Tibial nerve (tissue), 4 donors: ENCODE measurements around the gene SELPLG. TPM values are rescaled to one million over a fixed set of nuclear protein-coding genes. Genes with fewer than 3 reads are reported as not detected.
"Not testable (repeated sequence)": the region's sequence is repeated elsewhere in the genome, so short reads cannot be mapped to it uniquely, and the experiment has no call there.

Experiments
- DNase-seq, 2 donors: peaks; one replicate each; pipeline ENCODE4 v3.0.0-alpha.2; 2019; ENCODE audit warnings: low spot score in 2 of 2
- H3K27ac ChIP-seq, 4 donors: fragments of 200-600 bp; sonication (generic) in 3 of 4; one replicate each; pipeline ENCODE4 v1.5.1; 2017 to 2019; ENCODE audit warnings: mild to moderate bottlenecking in 1 of 4
- H3K27me3 ChIP-seq, 2 donors: fragments of 200-600 bp; sonication (generic) in 1 of 2; one replicate each; pipeline versions ENCODE4 v1.5.1 to v1.6.0; 2017 to 2019
- H3K36me3 ChIP-seq, 3 donors: fragments of 200-600 bp; sonication (generic); one replicate each; pipeline ENCODE4 v1.5.1; 2018 to 2019
- H3K4me1 ChIP-seq, 4 donors: fragments of 200-600 bp; sonication (generic) in 3 of 4; one replicate each; pipeline ENCODE4 v1.5.1; 2017 to 2019
- H3K4me3 ChIP-seq, 4 donors: fragments of 200-600 bp; sonication (generic) in 3 of 4; one replicate each; pipeline ENCODE4 v1.5.1; 2017 to 2019; ENCODE audit warnings: mild to moderate bottlenecking in 1 of 4, moderate library complexity in 1 of 4
- H3K9me3 ChIP-seq, 4 donors: fragments of 200-600 bp; sonication (generic) in 3 of 4; one replicate each; pipeline ENCODE4 v1.5.1; 2017 to 2019
- CTCF ChIP-seq, 5 experiments: fragments of 200-600 bp in 3 of 5; fragments of 450-650 bp in 2 of 5; sonication (generic) in 3 of 5; IDR thresholded peaks; one replicate each; pipeline ENCODE4 v1.5.1; 2016 to 2019; ENCODE audit warnings: antibody characterized with exemption in 5 of 5, mild to moderate bottlenecking in 3 of 5, moderate library complexity in 2 of 5
- EP300 ChIP-seq, 2 donors: sonication (generic); formaldehyde crosslinking; IDR thresholded peaks; one replicate each; pipeline ENCODE4 v1.6.1; 2017; ENCODE audit warnings: antibody characterized with exemption in 2 of 2, mild to moderate bottlenecking in 1 of 2
- POLR2A ChIP-seq, 2 donors: fragments of 450-650 bp; IDR thresholded peaks; one replicate each; pipeline ENCODE4 v1.6.1; 2017; ENCODE audit warnings: antibody characterized with exemption in 2 of 2, mild to moderate bottlenecking in 2 of 2, moderate library complexity in 2 of 2
- WGBS, 2 donors: methylation state at CpG; one replicate each; pipeline ENCODE4 v1.1.5; 2018; 5-methylcytosine and 5-hydroxymethylcytosine counted together
- total RNA-seq, 4 donors: library from RNA; depleted of rRNA; stranded (reverse); fragments of >200 nt; gene quantifications; one replicate each; pipeline ENCODE4 v1.1.0, GENCODE V29; 2016

The SELPLG gene
- total RNA-seq, 4 donors from 2014 or later = 4.5 to 15.1 (median 9.2) TPM

DNA sequence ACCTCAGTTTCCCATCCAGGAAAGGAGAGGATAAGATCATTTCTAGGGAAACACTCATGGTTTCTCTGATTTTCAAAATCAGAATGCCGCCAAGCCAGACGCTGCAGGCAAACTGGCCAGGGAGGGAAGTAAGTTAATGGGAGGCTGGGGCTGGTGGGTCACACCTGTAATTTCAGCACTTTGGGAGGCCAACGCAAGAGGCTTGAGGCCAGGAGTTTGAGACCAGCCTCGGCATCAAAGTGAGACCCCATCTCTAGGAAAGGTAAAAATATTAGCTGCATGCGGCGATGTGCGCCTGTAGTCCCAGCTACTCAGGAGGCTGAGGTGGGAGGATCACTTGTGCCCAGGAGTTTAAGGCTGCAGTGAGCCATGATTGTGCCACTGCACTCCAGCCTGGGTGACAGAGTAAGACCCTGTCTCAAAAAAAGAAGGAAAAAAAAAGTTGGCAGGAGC is 587 bp downstream of the SELPLG start:
- Histone ChIP-seq H3K27ac (peak overlapping the region in 3 of 4 donors; percentile 54 to 83 (median 74)), H3K4me1 (peaks cover 0 to 57% (median 53%) of the 10 kb centered on the region in 4 donors), H3K9me3 (no peaks in the 10 kb centered on the region), H3K36me3 (no peaks in the 10 kb centered on the region), H3K4me3 (peak overlapping the region in 2 of 4 donors; percentile 40 to 41), H3K27me3 (no peaks in the 10 kb centered on the region)
- WGBS, 2 donors = 89 to 91% methylated on average over 7 of the region's 7 CpGs
- DNase-seq = no peak
- TF ChIP-seq CTCF (IDR thresholded peaks at IDR 0.05) = no peak
- TF ChIP-seq POLR2A (IDR thresholded peaks at IDR 0.05) = no peak
- no peak for TF ChIP-seq EP300 (IDR thresholded peaks at IDR 0.05)

DNA sequence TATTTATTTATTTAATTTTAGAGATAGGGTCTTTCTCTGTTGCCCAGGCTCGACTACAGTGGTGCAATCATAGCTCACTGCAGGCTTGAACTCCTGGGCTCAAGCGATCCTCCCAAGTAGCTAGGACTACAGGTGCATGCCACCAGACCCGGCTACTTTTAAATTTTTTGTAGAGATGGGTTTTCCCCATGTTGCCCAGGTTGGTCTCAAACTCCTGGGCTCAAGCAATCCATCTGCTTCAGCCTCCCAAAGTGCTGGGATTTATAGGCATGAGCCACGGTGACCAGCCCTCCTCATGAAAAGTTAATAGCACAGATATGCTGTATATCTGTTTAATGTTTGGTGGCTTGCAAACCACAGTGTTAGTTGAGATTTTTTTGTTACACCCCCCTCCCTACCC is 2.4 kb downstream of the SELPLG start:
- H3K27ac ChIP-seq, H3K36me3 ChIP-seq, H3K9me3 ChIP-seq, H3K4me3 ChIP-seq, H3K27me3 ChIP-seq, DNase-seq: not testable (repeated sequence)
- H3K4me1 ChIP-seq = peaks cover 0 to 55% (median 41%) of the 10 kb centered on the region in 4 donors
- 88 to 94% methylated on average over 4 of the region's 4 CpGs for WGBS, 2 donors

GRCh38 chr12:108630481-108631207 is 3.0 kb downstream of the SELPLG start:
- Histone ChIP-seq H3K4me3 (no peak overlapping the region), H3K36me3 (no peaks in the 10 kb centered on the region), H3K4me1 (peaks cover 0 to 49% (median 36%) of the 10 kb centered on the region in 4 donors), H3K27me3 (no peaks in the 10 kb centered on the region), H3K9me3 (no peaks in the 10 kb centered on the region), H3K27ac (peak overlapping the region in 3 of 4 donors; percentile 32 to 64 (median 60))
- DNase-seq = no peak
- TF ChIP-seq POLR2A (IDR thresholded peaks at IDR 0.05) = no peak
- no peak for TF ChIP-seq CTCF (IDR thresholded peaks at IDR 0.05)
- no peak for TF ChIP-seq EP300 (IDR thresholded peaks at IDR 0.05)
- WGBS, 2 donors = 60 to 65% methylated on average over 9 of the region's 9 CpGs

- no peak overlapping the region for H3K4me3 ChIP-seq
- H3K9me3 ChIP-seq = no peaks in the 10 kb centered on the region
- no peak for DNase-seq
- H3K27me3 ChIP-seq = no peaks in the 10 kb centered on the region
- TF ChIP-seq POLR2A (IDR thresholded peaks at IDR 0.05) (no peak), CTCF (IDR thresholded peaks at IDR 0.05) (no peak), EP300 (IDR thresholded peaks at IDR 0.05) (no peak)
- peak overlapping the region in 3 of 4 donors; percentile 32 to 64 (median 60) for H3K27ac ChIP-seq
- WGBS, 2 donors = 47 to 61% methylated on average over 17 of the region's 17 CpGs
- H3K4me1 ChIP-seq = peaks cover 0 to 42% (median 34%) of the 10 kb centered on the region in 4 donors
- H3K36me3 ChIP-seq = no peaks in the 10 kb centered on the region
These were observed 3.7 kb downstream of the SELPLG start for GRCh38 chr12:108629824-108630476.

DNA sequence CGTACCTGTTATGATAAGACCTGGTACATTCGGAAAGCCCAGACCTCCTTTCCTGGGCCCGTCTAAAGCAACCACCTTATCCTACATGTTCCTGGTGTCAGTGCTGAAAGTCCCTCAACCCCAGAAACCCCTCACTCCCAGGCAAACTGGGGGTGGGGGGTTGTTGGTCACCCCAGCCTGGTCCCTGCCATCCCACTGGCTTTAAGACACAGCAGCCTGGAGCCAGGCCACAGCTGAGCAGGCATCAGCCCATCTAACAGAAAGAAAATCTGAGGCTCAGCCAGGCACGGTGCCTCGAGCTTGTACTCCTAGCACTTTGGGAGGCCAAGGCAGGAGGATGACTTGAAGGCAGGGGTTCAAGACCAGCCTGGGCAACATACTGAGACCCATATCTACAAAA is 4.5 kb downstream of the SELPLG start:
- H3K27ac ChIP-seq = peak overlapping the region in 3 of 4 donors; percentile 49 to 65 (median 50)
- H3K4me3 ChIP-seq = peak overlapping the region in 1 of 4 donors; percentile 20
- H3K27me3 ChIP-seq = no peaks in the 10 kb centered on the region
- TF ChIP-seq POLR2A (IDR thresholded peaks at IDR 0.05) = no peak
- no peak for TF ChIP-seq CTCF (IDR thresholded peaks at IDR 0.05)
- no peak for TF ChIP-seq EP300 (IDR thresholded peaks at IDR 0.05)
- WGBS, 2 donors = 88 to 89% methylated on average over 5 of the region's 5 CpGs
- H3K4me1 ChIP-seq = peaks cover 0 to 41% (median 32%) of the 10 kb centered on the region in 4 donors
- no peak for DNase-seq
- no peaks in the 10 kb centered on the region for H3K9me3 ChIP-seq
- no peaks in the 10 kb centered on the region for H3K36me3 ChIP-seq
